Keratinocyte (primary cell): ENCODE data around the gene CLEC12A. TPM values are rescaled to one million over a fixed set of nuclear protein-coding genes. Genes with fewer than 3 reads are reported as not detected.

Experiments
- DNase-seq: peaks from one replicate; pipeline ENCODE4 v3.0.0-alpha.2; 2011; ENCODE audit warnings: low read depth, missing footprints, low spot score
- FAIRE-seq: peaks from 2 replicates; lab custom pipeline; 2011; peaks lifted over from hg19 to GRCh38; lab: Jason Lieb, UNC
- H2AFZ ChIP-seq: 2 replicates; pipeline ENCODE4 v1.6.0; 2012; ENCODE audit warnings: low read length, control low read depth, inconsistent platforms; ENCODE audit not compliant: control insufficient read depth
- H3K27ac ChIP-seq: 2 replicates; pipeline ENCODE4 v1.5.1; 2011; ENCODE audit warnings: low read length; ENCODE audit not compliant: control insufficient read depth, insufficient read depth
- H3K27me3 ChIP-seq: 3 replicates; pipeline ENCODE4 v1.6.0; 2011; ENCODE audit warnings: low read length; ENCODE audit not compliant: control insufficient read depth, insufficient read depth; ENCODE audit errors: extremely low read depth
- H3K36me3 ChIP-seq, 2 experiments: 2 replicates in 1 of 2; 3 replicates in 1 of 2; pipeline ENCODE4 v1.5.1; 2011; ENCODE audit warnings: low read length in 2 of 2, mild to moderate bottlenecking in 1 of 2; ENCODE audit not compliant: control insufficient read depth in 2 of 2, insufficient read depth in 2 of 2; ENCODE audit errors: extremely low read depth in 1 of 2
- H3K4me1 ChIP-seq: 3 replicates; pipeline ENCODE4 v1.5.1; 2011; ENCODE audit warnings: low read length; ENCODE audit not compliant: control insufficient read depth, insufficient read depth; ENCODE audit errors: extremely low read depth
- H3K4me2 ChIP-seq: 3 replicates; pipeline ENCODE4 v1.6.0; 2011; ENCODE audit warnings: low read depth, low read length; ENCODE audit not compliant: control insufficient read depth, insufficient read depth; ENCODE audit errors: extremely low read depth
- H3K4me3 ChIP-seq, 3 experiments: fragments of 200-600 bp in 1 of 3; sonication (generic) in 1 of 3; 2 replicates in 2 of 3; 3 replicates in 1 of 3; pipeline ENCODE4 v1.5.1; 2011 to 2016; ENCODE audit warnings: low read length in 3 of 3, mild to moderate bottlenecking in 3 of 3, control low read depth in 2 of 3, inconsistent platforms in 1 of 3, low read depth in 1 of 3, mixed read lengths in 1 of 3, mixed run types in 1 of 3, moderate library complexity in 1 of 3; ENCODE audit not compliant: control insufficient read depth in 2 of 3, insufficient read depth in 2 of 3; ENCODE audit errors: extremely low read depth in 1 of 3
- H3K79me2 ChIP-seq: 2 replicates; pipeline ENCODE4 v1.6.0; 2012; ENCODE audit warnings: low read length; ENCODE audit not compliant: control insufficient read depth, insufficient read depth
- H3K9ac ChIP-seq: 3 replicates; pipeline ENCODE4 v1.6.0; 2011; ENCODE audit warnings: low read length; ENCODE audit not compliant: control insufficient read depth, insufficient read depth; ENCODE audit errors: extremely low read depth
- H3K9me1 ChIP-seq: 3 replicates; pipeline ENCODE4 v1.6.0; 2011; ENCODE audit warnings: low read length; ENCODE audit not compliant: control insufficient read depth, insufficient read depth; ENCODE audit errors: extremely low read depth
- H3K9me3 ChIP-seq: 2 replicates; pipeline ENCODE4 v1.5.1; 2012; ENCODE audit warnings: low read depth, low read length; ENCODE audit not compliant: control insufficient read depth
- H4K20me1 ChIP-seq: 3 replicates; pipeline ENCODE4 v1.6.0; 2011; ENCODE audit warnings: low read length; ENCODE audit not compliant: control insufficient read depth, insufficient read depth; ENCODE audit errors: extremely low read depth
- EZH2 ChIP-seq: IDR thresholded peaks from one replicate; pipeline ENCODE4 v1.6.1; 2012; ENCODE audit warnings: inconsistent platforms, mild to moderate bottlenecking, low read length, moderate library complexity
- dilution Hi-C: fragments of 300-500 bp; cut with MboI; formaldehyde crosslinking; loops from one replicate; pipeline ENCODE4 v1.7.0; 2020; ENCODE audit warnings: low sequenced_read_pairs; ENCODE audit not compliant: extremely low pct_ligation_motif_present
- polyA plus RNA-seq, 5 experiments: library from polyadenylated mRNA; depleted of rRNA in 3 of 5; stranded (reverse) in 3 of 5; stranded (forward) in 1 of 5; unstranded in 1 of 5; fragments of >200 nt; gene quantifications; 1 replicate in 1 of 5; 2 replicates in 3 of 5; 3 replicates in 1 of 5; pipeline versions ENCODE4 v1.2.1 to v1.2.3, GENCODE V29; 2011 to 2012; ENCODE audit warnings: missing spikeins in 2 of 5, low read depth in 1 of 5, low replicate concordance in 1 of 5
- TF ChIP-seq, protein P1 (sequence below), 3 experiments: IDR thresholded peaks in 1 of 3; conservative IDR thresholded peaks in 1 of 3; optimal IDR thresholded peaks in 1 of 3; 2 replicates in 2 of 3; 3 replicates in 1 of 3; pipeline versions ENCODE3 to v1.5.1; 2011; ENCODE audit warnings: low read length in 3 of 3, mild to moderate bottlenecking in 3 of 3, moderate library complexity in 2 of 3, control low read depth in 1 of 3, inconsistent platforms in 1 of 3; ENCODE audit not compliant: insufficient read depth in 2 of 3; ENCODE audit errors: extremely low read depth in 1 of 3

The CLEC12A gene
- polyA plus RNA-seq, 1 donor (not counting 4 experiments of a cell fraction or from before 2014, with no cell fraction given) = not detected

DNA sequence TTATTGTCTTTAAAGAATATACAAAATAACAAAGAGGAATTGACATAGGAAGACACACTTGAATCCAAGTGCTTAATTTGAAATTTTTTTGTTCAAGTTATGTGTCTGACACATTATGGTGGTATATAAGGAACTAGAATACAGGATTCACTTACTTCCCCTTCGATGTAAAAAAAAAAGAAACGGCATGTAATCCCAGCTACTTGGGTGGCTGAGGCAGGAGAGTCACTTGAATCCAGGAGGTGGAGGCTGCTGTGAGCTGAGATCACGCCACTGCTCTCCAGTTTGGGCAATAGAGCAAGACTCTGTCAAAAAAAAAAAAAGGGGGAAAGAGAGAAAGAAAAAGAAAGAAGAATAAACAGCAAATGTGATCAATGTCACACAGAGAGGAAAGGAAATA lies 8.9 kb downstream of the CLEC12A start:
- DNase-seq (no peak), FAIRE-seq (no peak)
- Histone ChIP-seq H4K20me1 (no peaks in the 10 kb centered on the region), H2AFZ (no peak overlapping the region), H3K4me1 (no peaks in the 10 kb centered on the region), H3K4me3 (no peak overlapping the region), H3K4me2 (no peak overlapping the region), H3K79me2 (no peaks in the 10 kb centered on the region), H3K9me1 (no peaks in the 10 kb centered on the region), H3K36me3 (no peaks in the 10 kb centered on the region), H3K9me3 (no peaks in the 10 kb centered on the region), H3K27me3 (no peaks in the 10 kb centered on the region), H3K9ac (no peak overlapping the region), H3K27ac (no peak overlapping the region)
- TF ChIP-seq EZH2 = no peak
- TF ChIP-seq, protein P1, sequence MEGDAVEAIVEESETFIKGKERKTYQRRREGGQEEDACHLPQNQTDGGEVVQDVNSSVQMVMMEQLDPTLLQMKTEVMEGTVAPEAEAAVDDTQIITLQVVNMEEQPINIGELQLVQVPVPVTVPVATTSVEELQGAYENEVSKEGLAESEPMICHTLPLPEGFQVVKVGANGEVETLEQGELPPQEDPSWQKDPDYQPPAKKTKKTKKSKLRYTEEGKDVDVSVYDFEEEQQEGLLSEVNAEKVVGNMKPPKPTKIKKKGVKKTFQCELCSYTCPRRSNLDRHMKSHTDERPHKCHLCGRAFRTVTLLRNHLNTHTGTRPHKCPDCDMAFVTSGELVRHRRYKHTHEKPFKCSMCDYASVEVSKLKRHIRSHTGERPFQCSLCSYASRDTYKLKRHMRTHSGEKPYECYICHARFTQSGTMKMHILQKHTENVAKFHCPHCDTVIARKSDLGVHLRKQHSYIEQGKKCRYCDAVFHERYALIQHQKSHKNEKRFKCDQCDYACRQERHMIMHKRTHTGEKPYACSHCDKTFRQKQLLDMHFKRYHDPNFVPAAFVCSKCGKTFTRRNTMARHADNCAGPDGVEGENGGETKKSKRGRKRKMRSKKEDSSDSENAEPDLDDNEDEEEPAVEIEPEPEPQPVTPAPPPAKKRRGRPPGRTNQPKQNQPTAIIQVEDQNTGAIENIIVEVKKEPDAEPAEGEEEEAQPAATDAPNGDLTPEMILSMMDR (optimal IDR thresholded peaks at IDR 0.05 in 1 of 3, IDR thresholded peaks at IDR 0.05 in 1 of 3, conservative IDR thresholded peaks at IDR 0.05 in 1 of 3; ENCODE audit: extremely low read depth in 1 of 3, insufficient read depth in 2 of 3, low read length in 3 of 3) = no peak
- dilution Hi-C loops = no loop called here

- no peaks in the 10 kb centered on the region for H3K79me2 ChIP-seq
- FAIRE-seq = no peak
- no peak overlapping the region for H3K9ac ChIP-seq
- H2AFZ ChIP-seq = no peak overlapping the region
- H3K27me3 ChIP-seq = no peaks in the 10 kb centered on the region
- H3K4me1 ChIP-seq = no peaks in the 10 kb centered on the region
- no peaks in the 10 kb centered on the region for H4K20me1 ChIP-seq
- H3K27ac ChIP-seq = no peak overlapping the region
- no peak overlapping the region for H3K4me2 ChIP-seq
- no peaks in the 10 kb centered on the region for H3K9me3 ChIP-seq
- no peak for TF ChIP-seq EZH2
- TF ChIP-seq, protein P1 (optimal IDR thresholded peaks at IDR 0.05 in 1 of 3, IDR thresholded peaks at IDR 0.05 in 1 of 3, conservative IDR thresholded peaks at IDR 0.05 in 1 of 3; ENCODE audit: extremely low read depth in 1 of 3, insufficient read depth in 2 of 3, low read length in 3 of 3) = no peak
- H3K36me3 ChIP-seq = no peaks in the 10 kb centered on the region
- no peak overlapping the region for H3K4me3 ChIP-seq
- H3K9me1 ChIP-seq = no peaks in the 10 kb centered on the region
- DNase-seq = no peak
- dilution Hi-C loops = no loop called here
These were observed 20.7 kb downstream of the CLEC12A start for GRCh38 chr12:9991876-9992275.
